CD4-positive, alpha-beta memory T cell (primary cell): ENCODE data around the gene ITM2B. TPM values are rescaled to one million over a fixed set of nuclear protein-coding genes. Genes with fewer than 3 reads are reported as not detected.

Experiments used
- CTCF ChIA-PET: fragments of 350-600 bp; sonication (Branson Sonifier 250); formaldehyde crosslinking; loops from one replicate; lab custom pipeline; 2021; ENCODE audit warnings: inconsistent platforms; ENCODE audit not compliant: partially characterized antibody; lab: Charles Lee
- POLR2A ChIA-PET: fragments of 350-600 bp; sonication (Branson Sonifier 250); formaldehyde crosslinking; loops from one replicate; lab custom pipeline; 2021; ENCODE audit not compliant: partially characterized antibody; lab: Charles Lee
- DNase-seq, 5 donors: peaks; one replicate each; pipeline versions ENCODE4 v3.0.0 to v3.0.0-alpha.2; 2020 to 2022; ENCODE audit warnings: mixed read lengths in 1 of 5
- H3K27ac ChIP-seq: one replicate; pipeline ENCODE4 v1.7.0; 2013; ENCODE audit warnings: low read depth, low read length
- H3K27me3 ChIP-seq: 2 replicates; pipeline ENCODE4 v1.7.0; 2013; ENCODE audit warnings: mild to moderate bottlenecking, low read length, moderate library complexity; ENCODE audit not compliant: insufficient read depth
- H3K36me3 ChIP-seq: 2 replicates; pipeline ENCODE4 v1.7.0; 2013; ENCODE audit warnings: mild to moderate bottlenecking, low read length, moderate library complexity; ENCODE audit not compliant: insufficient read depth
- H3K4me1 ChIP-seq: 2 replicates; pipeline ENCODE4 v1.7.0; 2013; ENCODE audit warnings: mild to moderate bottlenecking, low read length, moderate library complexity; ENCODE audit not compliant: insufficient read depth
- H3K4me3 ChIP-seq, 2 donors: one replicate each; pipeline ENCODE4 v1.7.0; 2013; ENCODE audit warnings: low read length in 2 of 2, mild to moderate bottlenecking in 1 of 2
- H3K9me3 ChIP-seq, 2 donors: one replicate each; pipeline ENCODE4 v1.7.0; 2013; ENCODE audit warnings: low read length in 2 of 2, control low read depth in 1 of 2; ENCODE audit not compliant: control insufficient read depth in 1 of 2
- H3K27ac Mint-ChIP-seq, 7 donors: one replicate each; pipeline ENCODE4 v1.8.0; 2020 to 2021; ENCODE audit warnings: mixed read lengths in 7 of 7, mild to moderate bottlenecking in 6 of 7, inconsistent platforms in 3 of 7, moderate library complexity in 3 of 7
- H3K27me3 Mint-ChIP-seq, 2 donors: one replicate each; pipeline ENCODE4 v1.8.0; 2020 to 2021; ENCODE audit warnings: mixed read lengths in 2 of 2
- H3K36me3 Mint-ChIP-seq, 2 donors: one replicate each; pipeline ENCODE4 v1.8.0; 2020 to 2021; ENCODE audit warnings: mixed read lengths in 2 of 2, inconsistent platforms in 1 of 2, mild to moderate bottlenecking in 1 of 2
- H3K4me1 Mint-ChIP-seq, 4 donors: one replicate each; pipeline ENCODE4 v1.8.0; 2020 to 2021; ENCODE audit warnings: mixed read lengths in 4 of 4, mild to moderate bottlenecking in 1 of 4
- H3K4me3 Mint-ChIP-seq, 8 donors: one replicate each; pipeline ENCODE4 v1.8.0; 2020 to 2021; ENCODE audit warnings: mixed read lengths in 8 of 8, mild to moderate bottlenecking in 7 of 8, moderate library complexity in 6 of 8, inconsistent platforms in 3 of 8
- H3K9me3 Mint-ChIP-seq, 8 donors: one replicate each; pipeline ENCODE4 v1.8.0; 2020 to 2021; ENCODE audit warnings: mixed read lengths in 8 of 8, mild to moderate bottlenecking in 5 of 8, inconsistent platforms in 3 of 8, moderate library complexity in 1 of 8
- intact Hi-C: fragments of 100-400 bp; cut with micrococcal nuclease; formaldehyde crosslinking; loops from one replicate; pipeline ENCODE4 v1.15.1; 2023
- polyA plus RNA-seq, 2 donors: library from polyadenylated mRNA; unstranded; fragments of 300-500 nt; fragmentation: Illumina TruSeq; gene quantifications; one replicate each; pipeline ENCODE4 v1.2.3, GENCODE V29; 2021
- total RNA-seq, 2 experiments: library from RNA; stranded (reverse); gene quantifications; one replicate each; pipeline ENCODE4 v1.2.3, GENCODE V29; 2021

Gene ITM2B
- total and polyA plus RNA-seq, 4 experiments from 2014 or later: 653 to 1,558 (median 1,062) TPM

DNA sequence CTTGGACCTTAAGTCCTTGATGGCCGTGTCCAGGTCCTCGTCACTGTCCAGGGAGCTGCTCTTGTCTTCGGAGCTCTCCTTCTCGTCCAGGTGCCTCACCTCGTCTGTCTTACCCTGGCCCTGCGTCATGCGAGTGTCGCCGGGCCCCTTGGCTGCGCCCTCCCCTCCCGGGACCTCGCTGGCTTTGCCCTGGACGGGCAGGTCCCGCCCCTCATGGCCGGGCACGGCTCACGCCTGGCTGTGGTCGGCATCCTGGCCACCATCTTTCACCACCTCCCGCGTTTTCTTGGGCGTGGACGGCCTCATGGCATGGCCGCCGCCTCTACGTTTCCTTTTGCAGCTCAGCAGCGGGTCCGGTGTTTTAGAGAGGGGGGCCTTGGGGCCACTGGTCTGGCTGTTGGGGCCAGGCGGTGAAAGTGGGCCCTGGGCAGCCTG is 85.4 kb downstream of the ITM2B start:
- no peaks in the 10 kb centered on the region for H3K27me3 ChIP-seq
- intact Hi-C loops: loop anchor here (2.0 kb wide), 1 partner anchor 14 kb away; no protein-coding TSS in a partner anchor
- ChIA-PET CTCF (interaction anchor here (1.0 to 2.0 kb wide), 3 partner anchors 15 to 262 kb away, joined by 3 to 8 read pairs (median 3); no protein-coding TSS in a partner anchor), POLR2A (interaction anchor here (0.9 to 2.1 kb wide), 5 partner anchors 13 to 357 kb away, joined by 3 to 5 read pairs (median 3); partner anchors contain the start of genes ITM2B and RB1)
- H3K9me3 ChIP-seq: no peaks in the 10 kb centered on the region
- H3K27ac ChIP-seq: no peak overlapping the region
- peak overlapping the region; percentile 17 to 30 for H3K4me3 ChIP-seq
- no peaks in the 10 kb centered on the region for H3K36me3 ChIP-seq
- H3K36me3 Mint-ChIP-seq: peaks cover 24 to 31% of the 10 kb centered on the region in 2 donors
- no peaks in the 10 kb centered on the region for H3K27me3 Mint-ChIP-seq
- H3K27ac Mint-ChIP-seq: peak overlapping the region in 5 of 7 donors; percentile 17 to 81 (median 70)
- DNase-seq: no peak
- peaks cover 0 to 14% (median 11%) of the 10 kb centered on the region in 8 donors for H3K9me3 Mint-ChIP-seq
- no peaks in the 10 kb centered on the region for H3K4me1 ChIP-seq
- H3K4me3 Mint-ChIP-seq: peak overlapping the region; percentile 83 to 93 (median 89)
- H3K4me1 Mint-ChIP-seq: peaks cover 14 to 33% (median 28%) of the 10 kb centered on the region in 4 donors

DNA sequence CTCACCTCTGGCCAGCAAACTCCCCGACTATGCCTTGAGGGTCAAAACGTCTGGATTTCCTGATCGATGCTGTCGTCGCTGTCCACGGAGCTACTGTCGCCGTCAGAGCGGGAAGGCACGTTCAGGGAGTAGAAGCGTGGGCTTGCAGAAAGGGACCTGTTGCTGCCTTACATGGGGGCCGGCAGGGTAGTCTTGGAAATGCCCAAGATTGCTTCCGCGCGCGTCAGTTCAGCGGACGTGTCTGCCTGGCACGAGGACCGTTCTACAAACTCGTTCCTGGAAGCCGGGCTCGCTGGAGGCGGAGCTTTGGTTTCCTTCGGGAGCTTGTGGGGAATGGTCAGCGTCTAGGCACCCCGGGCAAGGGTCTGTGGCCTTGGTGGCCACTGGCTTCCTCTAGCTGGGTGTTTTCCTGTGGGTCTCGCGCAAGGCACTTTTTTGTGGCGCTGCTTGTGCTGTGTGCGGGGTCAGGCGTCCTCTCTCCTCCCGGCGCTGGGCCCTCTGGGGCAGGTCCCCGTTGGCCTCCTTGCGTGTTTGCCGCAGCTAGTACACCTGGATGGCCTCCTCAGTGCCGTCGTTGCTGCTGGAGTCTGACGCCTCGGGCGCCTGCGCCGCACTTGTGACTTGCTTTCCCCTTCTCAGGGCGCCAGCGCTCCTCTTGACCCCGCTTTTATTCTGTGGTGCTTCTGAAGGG is 86.0 kb downstream of the ITM2B start:
- H3K27ac Mint-ChIP-seq: peak overlapping the region; percentile 70 to 88 (median 80)
- H3K4me3 ChIP-seq: peak overlapping the region; percentile 30 to 36
- ChIA-PET CTCF (interaction anchor here (1.0 to 2.0 kb wide), 3 partner anchors 14 to 261 kb away, joined by 3 to 8 read pairs (median 3); no protein-coding TSS in a partner anchor), POLR2A (interaction anchor here (0.9 to 2.1 kb wide), 5 partner anchors 14 to 356 kb away, joined by 3 to 5 read pairs (median 3); partner anchors contain the start of genes ITM2B and RB1)
- H3K36me3 ChIP-seq: no peaks in the 10 kb centered on the region
- H3K9me3 Mint-ChIP-seq: peaks cover 0 to 14% (median 11%) of the 10 kb centered on the region in 8 donors
- peak overlapping the region; percentile 26 for H3K27ac ChIP-seq
- H3K36me3 Mint-ChIP-seq: peaks cover 24 to 31% of the 10 kb centered on the region in 2 donors
- H3K4me3 Mint-ChIP-seq: peak overlapping the region; percentile 83 to 93 (median 89)
- peaks cover 15 to 31% (median 27%) of the 10 kb centered on the region in 4 donors for H3K4me1 Mint-ChIP-seq
- intact Hi-C loops: loop anchor here (2.0 kb wide), 1 partner anchor 14 kb away; no protein-coding TSS in a partner anchor
- H3K27me3 Mint-ChIP-seq: no peaks in the 10 kb centered on the region
- no peaks in the 10 kb centered on the region for H3K4me1 ChIP-seq
- peak in 2 of 5 donors; percentile 15 to 38 for DNase-seq
- no peaks in the 10 kb centered on the region for H3K27me3 ChIP-seq
- no peaks in the 10 kb centered on the region for H3K9me3 ChIP-seq

Other genes with a start within 250 kb of the ITM2B start
- 10 to 100 TPM; 28.6 to 29.7 TPM for gene SUCLA2, start 231.9 kb upstream of the ITM2B start, total RNA-seq
- 10 to 100 TPM; 16.2 to 28.8 TPM for gene SUCLA2, start 231.9 kb upstream of the ITM2B start, polyA plus RNA-seq
- 1 to 10 TPM; 5.6 to 6.3 TPM for gene NUDT15, start 195.5 kb upstream of the ITM2B start, total RNA-seq
- gene NUDT15, start 195.5 kb upstream of the ITM2B start, polyA plus RNA-seq: 10 to 100 TPM in 1 of 2 donors, 1 to 10 TPM in 1; 9.8 to 19.7 TPM
- 10 to 100 TPM; 50.6 to 53.5 TPM for gene MED4, start 138.1 kb upstream of the ITM2B start, total RNA-seq
- gene MED4, start 138.1 kb upstream of the ITM2B start, polyA plus RNA-seq: 100 to 1,000 TPM in 1 of 2 donors, 10 to 100 TPM in 1; 89.0 to 132 TPM
- gene RB1, start 70.5 kb downstream of the ITM2B start, total RNA-seq: 10 to 100 TPM; 20.0 to 26.0 TPM
- gene RB1, start 70.5 kb downstream of the ITM2B start, polyA plus RNA-seq: 10 to 100 TPM; 14.9 to 20.2 TPM
- gene LPAR6, start 179.9 kb downstream of the ITM2B start, total RNA-seq: 10 to 100 TPM; 89.0 to 91.1 TPM
- gene LPAR6, start 179.9 kb downstream of the ITM2B start, polyA plus RNA-seq: 100 to 1,000 TPM in 1 of 2 donors, 10 to 100 TPM in 1; 69.1 to 134 TPM